Endodermal cell (in vitro differentiated cells): ENCODE results near the gene SMARCA5. TPM values are rescaled to one million over a fixed set of nuclear protein-coding genes. Genes with fewer than 3 reads are reported as not detected.

ENCODE experiments used
- DNase-seq: peaks from one replicate; pipeline ENCODE4 v3.0.0-alpha.2; 2017
- H3K27ac ChIP-seq: 2 replicates; pipeline ENCODE4 v1.5.1; 2013; ENCODE audit warnings: mild to moderate bottlenecking, low read depth, low read length, moderate library complexity
- H3K27me3 ChIP-seq: 2 replicates; pipeline ENCODE4 v1.6.1; 2013; ENCODE audit warnings: mild to moderate bottlenecking, low read length, moderate library complexity; ENCODE audit not compliant: insufficient read depth, control insufficient read depth, poor library complexity, severe bottlenecking
- H3K36me3 ChIP-seq: 2 replicates; pipeline ENCODE4 v1.7.0; 2013; ENCODE audit warnings: mild to moderate bottlenecking, low read length, moderate library complexity; ENCODE audit not compliant: control insufficient read depth, insufficient read depth
- H3K4me1 ChIP-seq: one replicate; pipeline ENCODE4 v1.7.0; 2013; ENCODE audit warnings: low read length; ENCODE audit not compliant: control insufficient read depth, insufficient read depth
- H3K4me3 ChIP-seq: 2 replicates; pipeline ENCODE4 v1.5.1; 2013; ENCODE audit warnings: mild to moderate bottlenecking, low read length, moderate library complexity
- H3K9ac ChIP-seq: 2 replicates; pipeline ENCODE4 v1.6.1; 2013; ENCODE audit warnings: mild to moderate bottlenecking, low read length, moderate library complexity; ENCODE audit not compliant: poor library complexity, severe bottlenecking; ENCODE audit errors: extremely low read depth
- H3K9me3 ChIP-seq: 2 replicates; pipeline ENCODE4 v1.6.1; 2013; ENCODE audit warnings: mild to moderate bottlenecking, low read length, moderate library complexity; ENCODE audit not compliant: control insufficient read depth
- H3K27ac Mint-ChIP-seq: 2 replicates; pipeline ENCODE4 v1.8.0; 2020; ENCODE audit warnings: mixed read lengths
- H3K27me3 Mint-ChIP-seq: 2 replicates; pipeline ENCODE4 v1.8.0; 2021; ENCODE audit warnings: mild to moderate bottlenecking, mixed read lengths; ENCODE audit not compliant: insufficient read depth
- H3K36me3 Mint-ChIP-seq: 2 replicates; pipeline ENCODE4 v1.8.0; 2020; ENCODE audit warnings: low read depth, mixed read lengths
- H3K4me1 Mint-ChIP-seq: 2 replicates; pipeline ENCODE4 v1.8.0; 2020; ENCODE audit warnings: mixed read lengths
- H3K4me3 Mint-ChIP-seq: 2 replicates; pipeline ENCODE4 v1.8.0; 2020; ENCODE audit warnings: mild to moderate bottlenecking, moderate library complexity, mixed read lengths
- H3K9me3 Mint-ChIP-seq: 2 replicates; pipeline ENCODE4 v1.8.0; 2020; ENCODE audit warnings: mild to moderate bottlenecking, mixed read lengths
- CTCF ChIP-seq: fragments of 200-600 bp; sonication (generic); conservative IDR thresholded peaks from 2 replicates; pipeline ENCODE4 v1.5.0; 2021; ENCODE audit warnings: antibody characterized with exemption, mild to moderate bottlenecking
- WGBS, 2 experiments: methylation state at CpG; one replicate each; pipeline versions ENCODE4 v1.1.5 to v1.1.7; 2013; ENCODE audit warnings: missing lambda C conversion rate in 2 of 2, mixed read lengths in 1 of 2; ENCODE audit not compliant: insufficient coverage in 1 of 2, insufficient read length in 1 of 2; 5-methylcytosine and 5-hydroxymethylcytosine counted together
- long read RNA-seq, 4 experiments: library from polyadenylated mRNA in 2 of 4; library from RNA in 1 of 4; library from capped mRNA in 1 of 4; stranded (forward) in 3 of 4; unstranded in 1 of 4; transcript quantifications; one replicate each; pipeline ENCODE4 v2.0.0, GENCODE V29; 2020 to 2021; ENCODE audit warnings: inconsistent platforms in 1 of 4
- polyA plus RNA-seq, 2 experiments: library from polyadenylated mRNA; stranded (reverse); fragments of 50-300 nt; gene quantifications; one replicate each; pipeline ENCODE4 v1.2.3, GENCODE V29; 2013
- total RNA-seq, 2 donors: library from RNA; stranded (reverse); fragmentation: NEBNext Ultra II Directional in 1 of 2; extraction: Animal tissue kit (Norgen Biotek cat#: 25700) in 1 of 2; gene quantifications; 2 replicates in 1 of 2; 3 replicates in 1 of 2; pipeline ENCODE4 v1.2.1, GENCODE V29; 2021

Gene SMARCA5
- total RNA-seq = 10 to 100 TPM; 91.0 to 95.4 TPM
- 89.5 TPM for polyA plus RNA-seq (2013, experiment 1 of 2)
- polyA plus RNA-seq (2013, experiment 2 of 2) = 95.1 TPM
- long read RNA-seq, experiment 1, full-length matches to known transcripts = 21 of 84 reads
- long read RNA-seq, experiment 1, partial matches to known transcripts = 44 of 84 reads
- long read RNA-seq, experiment 1, other reads (novel, unspliced or antisense) = 19 of 84 reads
- long read RNA-seq, experiment 2, full-length matches to known transcripts = 422 of 528 reads
- long read RNA-seq, experiment 2, partial matches to known transcripts = 62 of 528 reads
- long read RNA-seq, experiment 2, other reads (novel, unspliced or antisense) = 44 of 528 reads
- long read RNA-seq, experiment 3, full-length matches to known transcripts = 836 of 1,892 reads
- long read RNA-seq, experiment 3, partial matches to known transcripts = 1,006 of 1,892 reads
- long read RNA-seq, experiment 3, other reads (novel, unspliced or antisense) = 50 of 1,892 reads
- long read RNA-seq, experiment 4, full-length matches to known transcripts = 11 of 34 reads
- long read RNA-seq, experiment 4, partial matches to known transcripts = 22 of 34 reads
- long read RNA-seq, experiment 4, other reads (novel, unspliced or antisense) = 1 of 34 reads

- Mint-ChIP-seq H3K36me3 (peaks cover 24% of the 10 kb centered on the region), H3K9me3 (no peaks in the 10 kb centered on the region), H3K27ac (peak within 1 kb of the TSS; percentile 98), H3K4me3 (peak within 1 kb of the TSS; percentile 93), H3K27me3 (no peaks in the 10 kb centered on the region), H3K4me1 (peaks cover 25% of the 10 kb centered on the region)
- Histone ChIP-seq H3K27ac (peak within 1 kb of the TSS; percentile 98), H3K36me3 (peaks cover 26% of the 10 kb centered on the region), H3K4me1 (no peaks in the 10 kb centered on the region), H3K9me3 (no peaks in the 10 kb centered on the region), H3K27me3 (no peaks in the 10 kb centered on the region), H3K9ac (peak within 1 kb of the TSS; percentile 93), H3K4me3 (peak within 1 kb of the TSS; percentile 99)
- 0% methylated on average over 34 to 85 of the region's 86 CpGs for WGBS, 2 experiments
- TF ChIP-seq CTCF = no peak
- DNase-seq = peak; percentile 99
Measured at GRCh38 chr4:143513314-143514168, at the start of gene SMARCA5. Gene SMARCA5, plus strand, starts transcription at chr4:143513702. Its CDS starts 223 bp downstream, at chr4:143513925.

GRCh38 chr4:143473334-143474126 lies 40.0 kb upstream of the SMARCA5 start:
- Histone ChIP-seq H3K27ac (no peak overlapping the region), H3K9me3 (no peaks in the 10 kb centered on the region), H3K4me3 (no peak overlapping the region), H3K36me3 (peaks cover 36% of the 10 kb centered on the region), H3K4me1 (no peaks in the 10 kb centered on the region), H3K9ac (no peak overlapping the region), H3K27me3 (no peaks in the 10 kb centered on the region)
- no peak for DNase-seq
- Mint-ChIP-seq H3K36me3 (peaks cover 12% of the 10 kb centered on the region), H3K27me3 (no peaks in the 10 kb centered on the region), H3K4me3 (no peak overlapping the region), H3K9me3 (no peaks in the 10 kb centered on the region), H3K4me1 (peaks cover 5% of the 10 kb centered on the region), H3K27ac (no peak overlapping the region)
- WGBS, 2 experiments = 98 to 100% methylated on average over 1 of the region's 1 CpG
- TF ChIP-seq CTCF = no peak

- Histone ChIP-seq H3K9me3 (no peaks in the 10 kb centered on the region), H3K4me3 (no peak overlapping the region), H3K4me1 (no peaks in the 10 kb centered on the region), H3K27me3 (no peaks in the 10 kb centered on the region), H3K36me3 (peaks cover 5% of the 10 kb centered on the region), H3K9ac (no peak overlapping the region), H3K27ac (no peak overlapping the region)
- WGBS, 2 experiments = 85 to 100% methylated on average over 1 to 2 of the region's 2 CpGs
- H3K27me3 Mint-ChIP-seq = no peaks in the 10 kb centered on the region
- no peak overlapping the region for H3K27ac Mint-ChIP-seq
- peaks cover 3% of the 10 kb centered on the region for H3K36me3 Mint-ChIP-seq
- peaks cover 5% of the 10 kb centered on the region for H3K4me1 Mint-ChIP-seq
- H3K9me3 Mint-ChIP-seq = no peaks in the 10 kb centered on the region
- DNase-seq = no peak
- no peak for TF ChIP-seq CTCF
- no peak overlapping the region for H3K4me3 Mint-ChIP-seq
Measured at GRCh38 chr4:143477487-143477886, 36.0 kb upstream of the SMARCA5 start.
